NK-92 (cell line): ENCODE results near the gene KSR2.

Experiments
- DNase-seq: peaks from one replicate; lab custom pipeline; 2025; ENCODE audit not compliant: unreplicated experiment; lab: John Stamatoyannopoulos, UW

KSR2 gene

GRCh38 chr12:117968151-117968789 is 520 bp downstream of the KSR2 start:
- no peak for DNase-seq

- no peak for DNase-seq
Measured at GRCh38 chr12:117967512-117967911, 1.3 kb downstream of the KSR2 start.

- no peak for DNase-seq
Measured at GRCh38 chr12:117967043-117967442, 1.7 kb downstream of the KSR2 start.

DNA sequence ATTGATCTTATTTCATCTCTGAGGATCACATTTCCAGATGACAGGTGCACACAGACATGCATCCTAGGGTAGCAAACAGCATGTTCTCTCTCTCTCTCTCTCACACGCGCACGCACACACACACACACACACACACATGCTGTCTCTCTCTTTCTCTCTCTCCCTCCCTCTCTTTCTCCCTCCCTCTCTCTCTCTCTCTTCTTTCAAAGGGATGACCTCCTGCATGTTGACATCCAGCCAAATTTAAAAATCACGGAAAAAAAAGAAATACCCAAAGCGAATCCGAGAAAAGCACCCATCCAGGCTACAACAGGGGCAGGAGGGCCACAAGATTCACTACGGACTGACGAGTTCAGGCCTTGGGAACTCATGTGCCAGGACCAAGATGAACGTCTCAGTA is 2.3 kb downstream of the KSR2 start:
- DNase-seq, result no peak

DNA sequence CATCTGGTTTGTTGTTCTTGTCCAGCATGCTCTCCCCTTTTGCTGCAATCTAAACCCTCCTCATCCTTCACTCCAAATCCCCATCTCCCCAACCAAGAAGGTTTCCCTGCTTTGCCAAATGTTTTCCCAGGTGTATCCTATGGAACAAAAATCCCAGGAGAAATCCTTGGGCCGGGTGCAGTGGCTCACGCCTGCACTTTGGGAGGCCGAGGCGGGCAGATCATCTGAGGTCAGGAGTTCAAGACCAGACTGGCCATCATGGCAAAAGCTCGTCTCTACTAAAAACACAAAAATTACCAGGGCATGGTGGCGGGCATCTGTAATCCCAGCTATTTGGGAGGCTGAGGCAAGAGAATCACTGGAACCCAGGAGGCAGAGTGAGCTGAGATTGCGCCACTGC is 5.0 kb downstream of the KSR2 start:
- DNase-seq, result no peak

DNA sequence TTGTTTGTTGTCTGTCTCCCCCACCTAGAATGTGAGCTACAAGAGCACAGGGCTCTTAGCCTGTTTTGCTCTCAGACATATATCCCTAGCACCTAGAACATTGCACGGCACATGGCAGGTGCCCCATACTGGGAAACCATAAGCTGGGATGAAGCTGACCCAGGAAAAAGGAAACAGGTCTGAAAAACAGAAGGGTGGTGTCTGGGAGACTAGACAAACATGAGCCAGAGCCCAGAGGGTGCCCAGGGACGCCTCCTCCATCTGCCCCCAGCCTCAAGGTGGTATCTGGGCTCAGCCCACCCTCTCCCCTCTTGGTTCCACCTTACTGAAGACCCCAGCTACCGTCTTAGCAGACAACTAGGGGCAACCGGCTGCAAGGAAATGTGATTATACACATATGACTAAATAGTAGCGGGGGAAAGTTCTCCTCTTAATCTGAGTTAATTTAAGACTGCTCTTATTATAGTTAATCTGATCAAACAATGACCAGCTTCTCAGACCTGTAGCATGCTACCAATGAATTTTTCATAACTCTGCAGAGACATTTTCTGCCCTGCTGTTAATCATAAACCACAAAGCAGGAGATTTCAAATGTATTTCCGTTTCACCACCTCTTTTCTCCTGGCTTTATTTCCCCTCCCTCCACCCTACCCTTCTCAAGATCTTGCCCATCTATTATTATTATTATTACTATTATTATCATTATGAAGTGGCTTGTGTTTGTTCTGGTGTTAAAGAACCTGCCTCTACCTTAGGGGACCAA is 31.9 kb downstream of the KSR2 start:
- DNase-seq, result no peak

DNA sequence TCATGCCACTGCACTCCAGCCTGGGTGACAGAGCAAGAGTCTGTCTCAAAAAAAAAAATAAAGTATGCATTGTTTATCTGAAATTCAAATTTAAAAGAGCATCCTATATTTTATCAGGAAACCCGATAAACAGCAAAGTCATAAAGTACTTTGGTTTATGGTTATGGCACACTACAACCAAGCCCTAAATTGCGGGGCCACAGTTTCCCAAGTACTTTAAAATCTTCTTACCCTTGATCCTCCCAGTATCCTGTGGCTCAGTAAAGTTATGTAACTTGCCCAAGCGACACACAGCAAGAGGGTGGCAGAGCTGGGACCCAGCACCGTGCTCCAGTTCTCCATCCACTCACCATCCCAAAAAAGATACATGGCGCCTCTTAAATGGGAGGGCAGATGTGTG is 35.2 kb downstream of the KSR2 start:
- no peak for DNase-seq

- DNase-seq, result no peak
Measured at GRCh38 chr12:117926391-117926899, 42.3 kb downstream of the KSR2 start.

GRCh38 chr12:117921929-117922777 is 46.6 kb downstream of the KSR2 start:
- DNase-seq, result no peak

DNA sequence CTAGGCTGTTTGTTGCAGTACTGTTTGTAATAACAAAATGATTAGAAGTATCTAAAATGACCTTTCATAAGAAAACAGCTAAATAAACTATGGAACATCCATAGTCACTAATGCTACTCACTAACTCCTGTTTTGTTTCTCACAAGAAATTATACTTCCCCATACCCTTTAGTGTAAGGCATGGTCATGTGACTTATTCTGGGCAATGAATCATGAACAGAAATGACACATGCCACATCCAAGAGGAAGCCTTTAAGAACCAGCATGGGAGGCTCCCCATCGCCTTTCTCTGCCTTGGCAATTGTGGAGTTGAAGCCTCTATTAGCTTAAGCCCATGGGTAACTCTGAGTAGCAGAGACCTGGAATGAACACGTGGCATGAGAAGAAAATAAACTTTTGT is 49.3 kb downstream of the KSR2 start:
- no peak for DNase-seq

DNA sequence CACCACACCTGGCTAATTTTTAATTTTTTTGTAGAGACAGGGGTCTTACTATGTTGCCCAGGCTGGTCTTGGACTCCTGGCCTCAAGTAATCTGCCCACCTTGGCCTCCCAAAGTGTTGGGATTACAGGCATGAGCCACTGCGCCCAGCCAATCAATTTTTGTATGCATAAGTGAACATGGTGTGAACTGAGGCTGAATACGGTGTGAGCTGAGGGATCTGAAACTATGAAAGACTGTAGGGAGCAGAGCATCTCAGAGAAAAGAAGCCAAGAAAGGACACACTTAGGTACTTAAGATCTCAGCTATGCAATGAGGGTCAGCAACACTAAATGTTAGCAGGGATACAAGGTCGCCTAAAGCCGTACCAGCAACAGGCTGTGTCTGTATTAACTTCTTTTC is 54.1 kb downstream of the KSR2 start:
- no peak for DNase-seq

- DNase-seq, result no peak
Measured at GRCh38 chr12:117912756-117913155, 56.0 kb downstream of the KSR2 start.

- DNase-seq, result no peak
Measured at GRCh38 chr12:117908411-117908810, 60.4 kb downstream of the KSR2 start.

GRCh38 chr12:117907108-117907689 is 61.6 kb downstream of the KSR2 start:
- no peak for DNase-seq

DNA sequence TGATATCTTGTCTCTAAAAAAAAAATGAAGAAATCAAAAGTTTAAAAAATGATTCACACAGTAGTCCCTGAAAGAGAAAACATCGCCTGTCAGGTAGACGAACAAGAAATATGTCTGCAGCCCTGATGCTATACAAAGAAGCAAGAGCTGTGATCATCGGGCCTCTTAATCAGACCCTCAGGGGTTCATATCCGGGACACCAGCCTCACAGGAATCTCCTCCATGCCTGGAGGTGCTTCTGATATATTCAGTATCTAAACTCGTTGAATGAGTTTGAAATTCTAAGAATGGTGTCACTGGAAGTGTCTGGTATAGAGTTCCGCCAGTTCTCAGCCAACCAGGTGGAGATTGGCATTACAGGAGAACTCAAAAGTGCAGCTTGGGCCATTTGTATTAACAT is 64.7 kb downstream of the KSR2 start:
- DNase-seq, result no peak

DNA sequence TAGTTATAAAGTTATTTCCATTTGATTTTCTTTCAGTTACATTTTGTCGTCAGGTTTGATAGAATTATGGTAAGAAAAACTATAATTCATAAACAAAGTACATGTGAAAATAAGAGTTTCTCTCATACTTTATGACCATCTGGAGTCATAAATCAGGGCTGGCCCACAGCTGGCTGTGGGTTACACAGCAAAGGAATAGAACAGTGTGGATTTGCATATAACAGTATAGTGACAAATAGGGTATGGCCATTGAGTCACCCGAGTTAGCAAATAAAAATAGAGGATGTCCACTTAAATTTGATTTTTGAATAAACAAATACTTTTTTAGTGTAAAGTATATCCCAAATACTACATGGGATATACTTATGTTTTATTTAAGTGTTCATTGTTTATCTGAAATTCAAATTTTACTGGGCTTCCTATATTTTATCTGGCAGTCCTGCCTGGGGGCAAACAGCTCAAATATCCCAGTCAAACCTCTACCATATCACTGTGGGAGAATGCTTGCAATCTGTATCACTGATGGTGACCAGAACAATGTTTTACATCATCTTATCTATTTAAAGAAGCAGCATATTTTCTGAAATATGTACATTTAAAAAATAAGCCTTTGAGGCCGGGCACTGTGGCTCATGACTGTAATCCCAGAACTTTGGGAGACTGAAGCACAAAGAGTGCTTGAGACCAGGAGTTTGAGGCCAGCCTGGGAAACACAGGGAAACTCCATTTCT is 65.5 kb downstream of the KSR2 start:
- no peak for DNase-seq

GRCh38 chr12:117901631-117902030 is 67.2 kb downstream of the KSR2 start:
- DNase-seq, result no peak

DNA sequence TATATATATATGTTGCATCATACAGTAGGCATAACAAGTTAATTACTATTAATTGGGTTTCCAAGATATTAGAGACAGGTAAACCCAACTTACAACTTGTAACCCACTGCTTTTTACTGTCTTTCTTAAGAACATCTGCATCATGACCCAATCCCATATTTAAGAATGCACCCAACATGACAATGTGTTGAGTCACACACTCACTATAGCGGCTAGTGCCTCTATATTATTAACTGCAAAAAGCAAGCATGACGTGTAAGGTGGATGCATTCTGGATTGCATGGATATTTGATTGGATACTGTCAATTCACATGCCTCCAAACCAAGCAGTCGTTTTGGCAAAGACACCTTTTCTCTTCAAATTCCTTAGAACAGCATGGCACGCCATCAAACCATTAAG is 68.2 kb downstream of the KSR2 start:
- no peak for DNase-seq

DNA sequence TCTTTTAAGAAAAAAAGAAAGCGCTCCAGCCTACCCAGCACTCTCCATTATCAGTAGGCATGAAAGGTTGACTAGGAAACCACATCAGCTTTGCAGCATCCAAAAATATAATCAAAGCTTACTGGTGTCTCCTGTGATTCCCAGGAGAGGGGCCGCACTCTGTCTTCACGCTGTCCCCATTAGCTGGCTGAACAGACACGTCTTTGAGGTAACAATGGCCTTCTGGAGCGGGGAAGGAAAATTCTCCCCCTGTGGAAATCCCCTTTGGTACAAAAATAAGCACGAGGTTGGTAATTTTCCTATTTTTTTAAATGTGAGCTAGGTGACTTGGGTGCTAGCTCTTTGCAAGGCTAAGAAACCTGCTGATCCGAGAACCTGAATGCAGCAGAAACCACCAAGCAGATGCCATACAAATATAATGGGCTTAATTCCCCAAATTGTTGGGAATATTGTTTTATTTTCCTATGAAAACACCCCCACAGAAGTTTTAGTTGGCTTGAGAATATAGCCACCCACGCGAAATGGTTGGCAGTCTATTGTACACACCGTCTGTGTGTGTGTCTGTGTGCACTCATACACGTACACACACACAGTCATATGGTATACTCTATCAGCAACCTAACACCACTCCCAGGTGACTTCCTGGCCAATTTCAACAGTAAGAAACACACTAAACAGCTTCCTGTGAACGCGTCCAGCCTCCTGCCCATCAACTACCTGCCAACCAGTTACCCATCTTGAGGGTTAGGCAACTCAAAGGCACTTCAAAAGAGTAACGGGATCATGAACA is 71.2 kb downstream of the KSR2 start:
- no peak for DNase-seq

DNA sequence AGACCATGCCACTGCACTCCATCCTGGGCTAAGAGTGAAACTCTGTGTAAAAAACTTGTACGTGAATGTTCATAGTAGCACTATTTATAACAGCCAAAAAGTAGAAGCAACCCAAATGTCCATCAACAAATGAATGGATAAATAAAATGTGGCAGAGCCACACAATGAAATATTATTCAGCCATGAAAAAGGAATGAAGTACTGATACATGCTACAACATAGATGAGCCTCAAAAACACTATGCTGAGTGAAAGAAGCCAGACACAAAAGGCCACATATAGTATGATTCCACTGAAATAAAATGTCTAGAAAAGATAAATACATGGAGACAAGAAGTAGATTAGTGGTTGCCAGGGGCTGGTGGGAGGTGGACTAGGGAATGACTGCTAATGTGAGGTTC is 72.8 kb downstream of the KSR2 start:
- no peak for DNase-seq
